ENCODE data around the gene KCNAB2.

The KCNAB2 gene

GRCh38 chr1:6030547-6031261 lies 15.0 kb upstream of the KCNAB2 start:
- DNase-seq (ENCODE audit: low spot score) = no peak

GRCh38 chr1:6033124-6033523 lies 12.6 kb upstream of the KCNAB2 start:
- no peak for DNase-seq (ENCODE audit: low spot score)

- DNase-seq (ENCODE audit: low spot score) = no peak
Measured at GRCh38 chr1:6033986-6034749, 11.5 kb upstream of the KCNAB2 start.

- DNase-seq (ENCODE audit: low spot score) = no peak
Measured at GRCh38 chr1:6034750-6035096, 11.0 kb upstream of the KCNAB2 start.

GRCh38 chr1:6035303-6035702 lies 10.4 kb upstream of the KCNAB2 start:
- DNase-seq (ENCODE audit: low spot score) = no peak

- no peak for DNase-seq (ENCODE audit: low spot score)
Measured at GRCh38 chr1:6035719-6036118, 10.0 kb upstream of the KCNAB2 start.

GRCh38 chr1:6037338-6037762 lies 8.3 kb upstream of the KCNAB2 start:
- DNase-seq (ENCODE audit: low spot score) = no peak

- no peak for DNase-seq (ENCODE audit: low spot score)
Measured at GRCh38 chr1:6038603-6039002, 7.1 kb upstream of the KCNAB2 start.

- no peak for DNase-seq (ENCODE audit: low spot score)
Measured at GRCh38 chr1:6039031-6039430, 6.7 kb upstream of the KCNAB2 start.

GRCh38 chr1:6040444-6040843 lies 5.2 kb upstream of the KCNAB2 start:
- no peak for DNase-seq (ENCODE audit: low spot score)

- no peak for DNase-seq (ENCODE audit: low spot score)
Measured at GRCh38 chr1:6040861-6041415, 4.8 kb upstream of the KCNAB2 start.

GRCh38 chr1:6041432-6042062 lies 4.1 kb upstream of the KCNAB2 start:
- DNase-seq (ENCODE audit: low spot score) = no peak

- no peak for DNase-seq (ENCODE audit: low spot score)
Measured at GRCh38 chr1:6043561-6043960, 2.1 kb upstream of the KCNAB2 start.

GRCh38 chr1:6044481-6045109 lies 1.1 kb upstream of the KCNAB2 start:
- no peak for DNase-seq (ENCODE audit: low spot score)

GRCh38 chr1:6045110-6045502 lies 582 bp upstream of the KCNAB2 start:
- no peak for DNase-seq (ENCODE audit: low spot score)

- DNase-seq (ENCODE audit: low spot score) = no peak
Measured at GRCh38 chr1:6046279-6046678, 591 bp downstream of the KCNAB2 start.

GRCh38 chr1:6048179-6048867 lies 2.6 kb downstream of the KCNAB2 start:
- DNase-seq (ENCODE audit: low spot score) = no peak

- no peak for DNase-seq (ENCODE audit: low spot score)
Measured at GRCh38 chr1:6049419-6049818, 3.7 kb downstream of the KCNAB2 start.

- DNase-seq (ENCODE audit: low spot score) = no peak
Measured at GRCh38 chr1:6051423-6051822, 5.7 kb downstream of the KCNAB2 start.

- peak; percentile 65 for DNase-seq (ENCODE audit: low spot score)
Measured at GRCh38 chr1:6052543-6053205, 7.0 kb downstream of the KCNAB2 start.

- no peak for DNase-seq (ENCODE audit: low spot score)
Measured at GRCh38 chr1:6053206-6053546, 7.5 kb downstream of the KCNAB2 start.
